ENCODE measurements around the gene PSMA5. TPM values are rescaled to one million over a fixed set of nuclear protein-coding genes. Genes with fewer than 3 reads are reported as not detected.
"Not testable (repeated sequence)": the region's sequence is repeated elsewhere in the genome, so short reads cannot be mapped to it uniquely, and the experiment has no call there.

PSMA5 gene
- total RNA-seq, 4 donors from 2014 or later: 29.7 to 69.3 (median 50.4) TPM

DNA sequence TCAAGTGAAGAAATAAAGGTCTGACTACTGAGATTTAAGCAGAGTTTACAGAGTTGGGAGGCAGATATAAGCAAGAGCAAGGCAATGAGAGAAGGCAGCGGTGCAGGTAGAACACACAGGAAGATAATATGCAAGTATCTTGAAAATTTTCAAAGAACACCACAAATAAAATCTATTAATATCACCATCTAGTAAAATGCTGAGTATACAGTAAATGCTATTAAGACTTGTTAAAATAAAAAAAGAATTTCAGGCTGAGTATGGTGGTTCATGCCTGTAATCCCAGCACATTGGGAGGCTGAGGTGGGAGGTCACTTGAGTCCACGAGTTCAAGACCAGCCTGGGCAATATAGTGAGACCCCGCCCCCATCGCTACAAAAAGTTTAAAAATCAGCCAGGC lies 48.5 kb downstream of the PSMA5 start:
- H3K36me3 ChIP-seq: no peaks in the 10 kb centered on the region
- H3K27me3 ChIP-seq: no peaks in the 10 kb centered on the region
- H3K4me3 ChIP-seq: no peak overlapping the region
- peaks cover 0 to 11% (median 0%) of the 10 kb centered on the region in 4 donors for H3K4me1 ChIP-seq
- no peaks in the 10 kb centered on the region for H3K9me3 ChIP-seq
- TF ChIP-seq CTCF (IDR thresholded peaks at IDR 0.05): no peak
- TF ChIP-seq POLR2A (IDR thresholded peaks at IDR 0.05): no peak
- no peak overlapping the region for H3K27ac ChIP-seq
- no peak for DNase-seq

DNA sequence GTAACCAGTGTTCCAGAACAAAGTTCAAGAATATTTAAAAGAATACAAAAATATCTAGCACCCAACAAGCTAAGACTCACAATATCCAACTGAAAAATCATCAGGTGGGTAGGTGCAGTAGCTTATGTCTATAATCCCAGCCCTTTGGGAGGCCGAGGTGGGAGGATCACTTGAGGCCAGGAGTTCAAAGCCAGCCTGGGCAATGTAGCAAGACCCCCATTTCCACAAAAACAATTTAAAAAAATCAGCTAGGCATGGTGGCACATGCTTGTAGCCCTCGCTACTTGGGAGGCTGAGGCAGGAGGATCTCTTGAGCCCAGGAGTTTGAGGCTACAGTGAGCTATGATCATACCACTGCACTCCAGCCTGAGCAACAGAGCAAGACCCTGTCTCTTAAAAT lies 52.6 kb downstream of the PSMA5 start:
- H3K27ac ChIP-seq: peak overlapping the region in 1 of 4 donors; percentile 16
- H3K4me1 ChIP-seq: peaks cover 0 to 11% (median 0%) of the 10 kb centered on the region in 4 donors

DNA sequence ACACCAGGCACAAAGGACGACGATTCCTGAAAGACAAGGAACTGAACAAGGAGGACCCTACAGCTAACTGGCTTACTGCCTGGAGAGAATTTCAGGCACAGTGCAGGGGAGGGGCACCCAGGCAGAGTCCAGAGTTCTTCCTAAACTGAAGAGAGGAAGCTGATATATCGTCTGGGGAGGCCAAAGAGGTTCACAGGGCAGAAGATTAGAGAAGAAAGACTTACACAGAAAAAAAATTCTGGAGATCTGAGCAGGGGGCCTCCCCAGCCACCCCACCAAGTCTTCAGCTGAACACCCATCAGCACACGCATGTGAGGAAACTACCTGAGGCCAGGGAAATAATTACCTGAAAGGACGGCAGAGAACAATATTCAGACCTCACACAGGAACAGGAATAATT lies 53.1 kb downstream of the PSMA5 start:
- H3K36me3 ChIP-seq: no peaks in the 10 kb centered on the region
- H3K27ac ChIP-seq: peak overlapping the region in 1 of 4 donors; percentile 16
- no peak overlapping the region for H3K4me3 ChIP-seq
- H3K4me1 ChIP-seq: peaks cover 0 to 11% (median 0%) of the 10 kb centered on the region in 4 donors
- DNase-seq: no peak
- no peaks in the 10 kb centered on the region for H3K27me3 ChIP-seq
- TF ChIP-seq POLR2A (IDR thresholded peaks at IDR 0.05): no peak
- no peak for TF ChIP-seq CTCF (IDR thresholded peaks at IDR 0.05)
- H3K9me3 ChIP-seq: no peaks in the 10 kb centered on the region

More for the DNA sequence above, 52.6 kb downstream of the PSMA5 start:
- not testable (repeated sequence) for H3K27me3 ChIP-seq, H3K9me3 ChIP-seq, H3K4me3 ChIP-seq, H3K36me3 ChIP-seq, DNase-seq

DNA sequence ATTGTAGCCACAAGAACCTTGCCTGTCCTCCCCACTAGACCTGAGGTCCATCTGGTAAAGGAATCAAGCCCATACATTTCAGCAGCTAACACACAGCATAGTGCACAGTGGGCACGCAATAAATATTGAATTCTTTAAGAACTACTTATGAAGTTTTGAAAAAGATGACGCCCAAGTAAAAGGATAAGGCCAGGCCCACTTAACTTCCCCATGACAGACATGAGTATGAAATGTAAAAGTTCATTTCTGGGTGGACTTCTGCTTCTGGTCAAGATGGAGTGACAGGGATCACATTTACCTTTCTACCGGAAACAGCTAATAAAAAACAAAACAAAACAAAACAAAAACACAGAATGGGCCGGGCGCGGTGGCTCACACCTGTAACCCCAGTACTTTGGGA lies 54.0 kb downstream of the PSMA5 start:
- Histone ChIP-seq H3K27me3 (no peaks in the 10 kb centered on the region), H3K9me3 (no peaks in the 10 kb centered on the region), H3K36me3 (peaks cover 0 to 3% (median 0%) of the 10 kb centered on the region in 3 donors), H3K4me3 (no peak overlapping the region), H3K4me1 (peaks cover 0 to 11% (median 0%) of the 10 kb centered on the region in 4 donors), H3K27ac (peak overlapping the region in 1 of 4 donors; percentile 72)
- TF ChIP-seq CTCF (IDR thresholded peaks at IDR 0.05): no peak
- no peak for TF ChIP-seq POLR2A (IDR thresholded peaks at IDR 0.05)
- no peak for DNase-seq

- H3K27me3 ChIP-seq: no peaks in the 10 kb centered on the region
- H3K9me3 ChIP-seq: no peaks in the 10 kb centered on the region
- no peak overlapping the region for H3K4me3 ChIP-seq
- H3K36me3 ChIP-seq: peaks cover 0 to 12% (median 0%) of the 10 kb centered on the region in 3 donors
- peaks cover 0 to 11% (median 0%) of the 10 kb centered on the region in 4 donors for H3K4me1 ChIP-seq
- TF ChIP-seq POLR2A (IDR thresholded peaks at IDR 0.05): no peak
- no peak for TF ChIP-seq CTCF (IDR thresholded peaks at IDR 0.05)
- H3K27ac ChIP-seq: peak overlapping the region in 3 of 4 donors; percentile 29 to 72 (median 42)
- no peak for DNase-seq
These were observed 54.9 kb downstream of the PSMA5 start for GRCh38 chr1:109371341-109371739.

GRCh38 chr1:109370712-109371340 lies 55.4 kb downstream of the PSMA5 start:
- Histone ChIP-seq H3K4me3 (no peak overlapping the region), H3K27ac (peak overlapping the region in 3 of 4 donors; percentile 29 to 72 (median 42)), H3K36me3 (peaks cover 0 to 14% (median 0%) of the 10 kb centered on the region in 3 donors), H3K4me1 (peaks cover 0 to 11% (median 0%) of the 10 kb centered on the region in 4 donors), H3K27me3 (no peaks in the 10 kb centered on the region), H3K9me3 (no peaks in the 10 kb centered on the region)
- no peak for DNase-seq
- TF ChIP-seq POLR2A (IDR thresholded peaks at IDR 0.05): no peak

All from Peyer's patch (tissue), 4 donors.